Measurements from ENCODE around the gene ITGAD.
"Not testable (repeated sequence)": the region's sequence is repeated elsewhere in the genome, so short reads cannot be mapped to it uniquely, and the experiment has no call there.

The ITGAD gene

GRCh38 chr16:31430380-31431052, 37.4 kb downstream of the ITGAD start:
- DNase-seq (ENCODE audit: low spot score) = no peak

- DNase-seq (ENCODE audit: low spot score) = no peak
Observed at GRCh38 chr16:31435341-31436220, 42.4 kb downstream of the ITGAD start.

GRCh38 chr16:31436221-31437045, 43.3 kb downstream of the ITGAD start:
- DNase-seq (ENCODE audit: low spot score) = no peak

- DNase-seq (ENCODE audit: low spot score) = no peak
Observed at GRCh38 chr16:31438414-31438813, 45.3 kb downstream of the ITGAD start.

- DNase-seq (ENCODE audit: low spot score) = not testable (repeated sequence)
Observed at GRCh38 chr16:31439023-31439422, 45.9 kb downstream of the ITGAD start.

- no peak for DNase-seq (ENCODE audit: low spot score)
Observed at GRCh38 chr16:31439519-31439918, 46.4 kb downstream of the ITGAD start.

GRCh38 chr16:31440516-31441184, 47.5 kb downstream of the ITGAD start:
- DNase-seq (ENCODE audit: low spot score) = no peak

- no peak for DNase-seq (ENCODE audit: low spot score)
Observed at GRCh38 chr16:31441956-31442355, 48.8 kb downstream of the ITGAD start.

- DNase-seq (ENCODE audit: low spot score) = not testable (repeated sequence)
Observed at GRCh38 chr16:31445931-31446330, 52.8 kb downstream of the ITGAD start.

- no peak for DNase-seq (ENCODE audit: low spot score)
Observed at GRCh38 chr16:31451201-31451600, 58.1 kb downstream of the ITGAD start.

GRCh38 chr16:31451681-31452351, 58.7 kb downstream of the ITGAD start:
- peak; percentile 47 for DNase-seq (ENCODE audit: low spot score)

- peak; percentile 49 for DNase-seq (ENCODE audit: low spot score)
Observed at GRCh38 chr16:31452631-31453106, 59.5 kb downstream of the ITGAD start.

- peak; percentile 82 for DNase-seq (ENCODE audit: low spot score)
Observed at GRCh38 chr16:31453255-31454204, 60.4 kb downstream of the ITGAD start.

- DNase-seq (ENCODE audit: low spot score) = peak; percentile 54
Observed at GRCh38 chr16:31455601-31456314, 62.6 kb downstream of the ITGAD start.

GRCh38 chr16:31456988-31457360, 63.8 kb downstream of the ITGAD start:
- no peak for DNase-seq (ENCODE audit: low spot score)

GRCh38 chr16:31458073-31458843, 65.1 kb downstream of the ITGAD start:
- DNase-seq (ENCODE audit: low spot score) = peak; percentile 57

- DNase-seq (ENCODE audit: low spot score) = peak; percentile 98
Observed at GRCh38 chr16:31458844-31459686, 65.9 kb downstream of the ITGAD start, which contains the start of gene ARMC5. TSS of gene ARMC5 (plus strand) at chr16:31459501. CDS start at chr16:31459525, 24 bp downstream.
